Upper lobe of left lung (tissue), 4 donors: Measurements from ENCODE around the gene PGGHG.

ENCODE experiments used
- CTCF ChIP-seq, 6 experiments: fragments of 450-650 bp in 4 of 6; fragments of 200-600 bp in 2 of 6; sonication (generic) in 2 of 6; IDR thresholded peaks; one replicate each; pipeline ENCODE4 v1.5.1; 2016 to 2019; ENCODE audit warnings: antibody characterized with exemption in 6 of 6
- POLR2A ChIP-seq, 4 donors: fragments of 450-650 bp; IDR thresholded peaks; one replicate each; pipeline ENCODE4 v1.5.1; 2016 to 2017; ENCODE audit warnings: antibody characterized with exemption in 4 of 4, mild to moderate bottlenecking in 2 of 4
- POLR2AphosphoS5 ChIP-seq, 2 donors: sonication (generic); formaldehyde crosslinking; IDR thresholded peaks; one replicate each; pipeline ENCODE4 v1.5.1; 2017; ENCODE audit warnings: antibody characterized with exemption in 2 of 2

- TF ChIP-seq POLR2AphosphoS5 (IDR thresholded peaks at IDR 0.05) (no peak), POLR2A (IDR thresholded peaks at IDR 0.05) (no peak), CTCF (IDR thresholded peaks at IDR 0.05) (no peak)
Observed at GRCh38 chr11:271319-271715, 17.6 kb upstream of the PGGHG start.
